WTC11 (cell line): ENCODE results near the gene MEAK7. TPM values are rescaled to one million over a fixed set of nuclear protein-coding genes. Genes with fewer than 3 reads are reported as not detected.

ENCODE experiments used
- ATAC-seq: fragments of 200-7000 bp; cut with Tn5 transposase; 2 replicates; pipeline ENCODE4 v1.10.0; 2021; ENCODE audit warnings: mild to moderate bottlenecking, moderate library complexity
- CTCF ChIA-PET: fragments of 300-600 bp; sonication (Branson Sonifier 250); formaldehyde crosslinking; loops from one replicate; lab custom pipeline; 2021; ENCODE audit warnings: antibody characterized with exemption; lab: Charles Lee
- POLR2A ChIA-PET: fragments of 350-600 bp; sonication (Branson Sonifier 250); formaldehyde crosslinking; loops from one replicate; lab custom pipeline; 2021; ENCODE audit warnings: antibody characterized with exemption; lab: Charles Lee
- DNase-seq: peaks from one replicate; pipeline ENCODE4 v3.0.0; 2021; ENCODE audit warnings: low spot score
- H3K27ac Mint-ChIP-seq: 2 replicates; pipeline ENCODE4 v1.8.0; 2021; ENCODE audit warnings: mixed read lengths
- H3K27me3 Mint-ChIP-seq: 2 replicates; pipeline ENCODE4 v1.8.0; 2021; ENCODE audit warnings: low read depth, mild to moderate bottlenecking, moderate library complexity, mixed read lengths
- H3K36me3 Mint-ChIP-seq: 2 replicates; pipeline ENCODE4 v1.8.0; 2021; ENCODE audit warnings: mixed read lengths
- H3K4me1 Mint-ChIP-seq: 2 replicates; pipeline ENCODE4 v1.8.0; 2022; ENCODE audit warnings: mixed read lengths
- H3K4me3 Mint-ChIP-seq: 2 replicates; pipeline ENCODE4 v1.8.0; 2021; ENCODE audit warnings: mild to moderate bottlenecking, moderate library complexity, mixed read lengths
- H3K9me3 Mint-ChIP-seq: 2 replicates; pipeline ENCODE4 v1.8.0; 2021; ENCODE audit warnings: mixed read lengths
- AFF4 ChIP-seq: sonication (generic); formaldehyde crosslinking; IDR thresholded peaks from 2 replicates; pipeline ENCODE4 v1.8.1; 2023; ENCODE audit warnings: mild to moderate bottlenecking, missing genetic modification reagents, borderline replicate concordance
- ARID4B ChIP-seq: sonication (generic); formaldehyde crosslinking; IDR thresholded peaks from 2 replicates; pipeline ENCODE4 v1.8.0; 2023; ENCODE audit warnings: missing genetic modification reagents, mild to moderate bottlenecking, borderline replicate concordance
- ATF3 ChIP-seq: sonication (generic); formaldehyde crosslinking; conservative IDR thresholded peaks from 2 replicates; pipeline ENCODE4 v1.8.1; 2022; ENCODE audit warnings: mild to moderate bottlenecking, missing genetic modification reagents
- ATF6 ChIP-seq: sonication (generic); formaldehyde crosslinking; IDR thresholded peaks from 2 replicates; pipeline ENCODE4 v1.8.1; 2023; ENCODE audit warnings: mild to moderate bottlenecking, missing genetic modification reagents
- CDX4 ChIP-seq: fragments of 250-450 bp; sonication (Bioruptor Pico); IDR thresholded peaks from 2 replicates; pipeline ENCODE4 v1.9.0; 2021; ENCODE audit warnings: moderate library complexity, mild to moderate bottlenecking, inconsistent platforms, borderline replicate concordance
- CREM ChIP-seq: sonication (generic); formaldehyde crosslinking; IDR thresholded peaks from 2 replicates; pipeline ENCODE4 v1.8.1; 2022; ENCODE audit warnings: mild to moderate bottlenecking, missing genetic modification reagents, moderate library complexity
- CTCF ChIP-seq: fragments of 200-600 bp; IDR thresholded peaks from 2 replicates; pipeline ENCODE4 v1.8.0; 2022; ENCODE audit warnings: antibody characterized with exemption
- FOXJ3 ChIP-seq: sonication (generic); formaldehyde crosslinking; IDR thresholded peaks from 2 replicates; pipeline ENCODE4 v1.9.0; 2021; ENCODE audit warnings: missing genetic modification reagents, mild to moderate bottlenecking, borderline replicate concordance
- GTF2I ChIP-seq: fragments of 250-450 bp; sonication (Bioruptor Pico); conservative IDR thresholded peaks from 2 replicates; pipeline ENCODE4 v1.4.0; 2021; ENCODE audit warnings: mild to moderate bottlenecking
- IRF1 ChIP-seq: sonication (generic); formaldehyde crosslinking; IDR thresholded peaks from 2 replicates; pipeline ENCODE4 v1.8.0; 2023; ENCODE audit warnings: missing genetic modification reagents
- RELA ChIP-seq: sonication (generic); formaldehyde crosslinking; IDR thresholded peaks from 2 replicates; pipeline ENCODE4 v1.8.1; 2022; ENCODE audit warnings: missing genetic modification reagents, mild to moderate bottlenecking, borderline replicate concordance
- SMAD4 ChIP-seq: sonication (generic); formaldehyde crosslinking; IDR thresholded peaks from 2 replicates; pipeline ENCODE4 v1.8.0; 2022; ENCODE audit warnings: mild to moderate bottlenecking, missing genetic modification reagents
- TP53 ChIP-seq: sonication (generic); formaldehyde crosslinking; IDR thresholded peaks from 2 replicates; pipeline ENCODE4 v1.8.1; 2023; ENCODE audit warnings: mild to moderate bottlenecking, missing genetic modification reagents
- ZBTB21 ChIP-seq: sonication (generic); formaldehyde crosslinking; IDR thresholded peaks from 2 replicates; pipeline ENCODE4 v1.8.1; 2023; ENCODE audit warnings: mild to moderate bottlenecking, missing genetic modification reagents, borderline replicate concordance
- ZBTB43 ChIP-seq: sonication (generic); formaldehyde crosslinking; IDR thresholded peaks from 2 replicates; pipeline ENCODE4 v1.8.1; 2023; ENCODE audit warnings: mild to moderate bottlenecking, missing genetic modification reagents
- ZNF281 ChIP-seq: sonication (generic); formaldehyde crosslinking; IDR thresholded peaks from 2 replicates; pipeline ENCODE4 v1.8.0; 2023; ENCODE audit warnings: mild to moderate bottlenecking, missing genetic modification reagents
- ZNF317 ChIP-seq: sonication (generic); formaldehyde crosslinking; IDR thresholded peaks from 2 replicates; pipeline ENCODE4 v1.8.1; 2023; ENCODE audit warnings: low read depth, mild to moderate bottlenecking, moderate library complexity, missing genetic modification reagents, borderline replicate concordance
- ZNF396 ChIP-seq: fragments of 250-450 bp; sonication (Bioruptor Pico); IDR thresholded peaks from 2 replicates; pipeline ENCODE4 v1.8.0; 2021; ENCODE audit warnings: mild to moderate bottlenecking, moderate library complexity, borderline replicate concordance
- ZNF416 ChIP-seq: fragments of 250-450 bp; sonication (Bioruptor Pico); IDR thresholded peaks from 2 replicates; pipeline ENCODE4 v1.9.0; 2021; ENCODE audit warnings: mild to moderate bottlenecking, inconsistent platforms
- total RNA-seq: library from RNA; stranded (reverse); gene quantifications from 3 replicates; pipeline ENCODE4 v1.2.3, GENCODE V29; 2021

MEAK7 gene
- total RNA-seq, 1 experiment from 2014 or later = 14.4 TPM

GRCh38 chr16:84540194-84540593 lies 35.7 kb upstream of the MEAK7 start:
- POLR2A ChIA-PET = interaction anchor here (1.0 kb wide), 1 partner anchor 15 kb away, joined by 3 read pairs; no protein-coding TSS in a partner anchor
- Mint-ChIP-seq H3K9me3 (no peaks in the 10 kb centered on the region), H3K4me1 (peaks cover 19% of the 10 kb centered on the region)
- TF ChIP-seq ZNF416 (CRISPR knock-in tag) = no peak
- no peak for TF ChIP-seq FOXJ3
- TF ChIP-seq AFF4 (CRISPR knock-in tag) = no peak
- TF ChIP-seq ZNF317 (CRISPR knock-in tag) = no peak
- TF ChIP-seq CDX4 (CRISPR knock-in tag) = no peak
- no peak for TF ChIP-seq RELA (CRISPR knock-in tag)
- no peak for TF ChIP-seq ARID4B (CRISPR knock-in tag)
- TF ChIP-seq ZNF396 = no peak
- no peak for TF ChIP-seq TP53 (CRISPR knock-in tag)
- TF ChIP-seq ATF6 (CRISPR knock-in tag) = no peak
- TF ChIP-seq ATF3 (CRISPR knock-in tag) = no peak
- TF ChIP-seq ZBTB43 (CRISPR knock-in tag) = no peak
- TF ChIP-seq CREM (CRISPR knock-in tag) = no peak
- no peak for TF ChIP-seq GTF2I (CRISPR knock-in tag)
- no peak for TF ChIP-seq IRF1 (CRISPR knock-in tag)
- TF ChIP-seq ZBTB21 = no peak
- no peak for TF ChIP-seq CTCF
- no peak for TF ChIP-seq ZNF281 (CRISPR knock-in tag)
- TF ChIP-seq SMAD4 (CRISPR knock-in tag) = no peak
- TF ChIP-seq, all 79 proteins: peak for 0
- CTCF ChIA-PET = interaction anchor here (1.4 kb wide), 1 partner anchor 34 kb away, joined by 4 read pairs; no protein-coding TSS in a partner anchor
- H3K27me3 Mint-ChIP-seq = no peaks in the 10 kb centered on the region
- DNase-seq (no peak), ATAC-seq (no peak)
- H3K36me3 Mint-ChIP-seq = no peaks in the 10 kb centered on the region
- H3K4me3 Mint-ChIP-seq = no peak overlapping the region
- no peak overlapping the region for H3K27ac Mint-ChIP-seq
